ENCODE data around the gene RABEP2. TPM values are rescaled to one million over a fixed set of nuclear protein-coding genes. Genes with fewer than 3 reads are reported as not detected.

The RABEP2 gene
- total and polyA plus RNA-seq, 2 experiments from 2014 or later: 11.8 to 27.2 TPM

DNA sequence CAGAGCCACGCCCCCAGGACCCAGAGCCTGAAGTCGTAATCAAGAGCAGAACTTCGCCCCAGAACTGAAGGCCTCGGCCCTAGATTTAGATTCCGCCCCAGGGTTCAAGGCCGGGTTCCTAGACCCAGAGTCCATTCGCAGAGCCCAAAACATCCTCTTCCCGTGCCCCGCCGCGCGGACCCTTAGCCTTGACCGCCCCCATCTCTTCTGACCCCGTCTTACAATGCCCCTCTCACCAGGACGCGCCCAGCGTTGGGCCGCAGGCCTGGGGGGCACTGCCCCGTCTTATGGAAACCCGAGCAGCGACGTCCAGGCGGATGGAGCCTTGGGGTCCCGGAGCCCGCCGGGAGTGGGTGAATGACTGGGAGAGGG is 11.7 kb upstream of the RABEP2 start:
- Histone ChIP-seq H3K27me3 (ENCODE audit: insufficient read depth) (no peaks in the 10 kb centered on the region), H2AFZ (peak overlapping the region; percentile 92), H3K36me3 (ENCODE audit: insufficient read depth) (no peaks in the 10 kb centered on the region), H3K9me2 (ENCODE audit: insufficient read depth) (no peaks in the 10 kb centered on the region), H3K27ac (ENCODE audit: low read depth) (no peak overlapping the region), H3F3A (replicated peaks; ENCODE audit: low read depth) (no peaks in the 10 kb centered on the region), H3K4me3 (no peak overlapping the region), H3K79me2 (replicated peaks; ENCODE audit: insufficient read depth) (no peaks in the 10 kb centered on the region), H3K4me2 (0 out of 2 replicates have a peak overlapping the region, but pooled peaks have one; percentile 52), H3K4me1 (ENCODE audit: insufficient read depth) (peaks cover 2% of the 10 kb centered on the region; the same call in 1 of the 2 replicates), H4K20me1 (replicated peaks; ENCODE audit: insufficient read depth) (no peaks in the 10 kb centered on the region)
- TF ChIP-seq CREB1 (CRISPR knock-in tag; IDR thresholded peaks at IDR 0.05; ENCODE audit: low read depth) (no peak), EZH2phosphoT487 (IDR thresholded peaks at IDR 0.05; ENCODE audit: unreplicated experiment) (no peak), JUNB (IDR thresholded peaks at IDR 0.05; ENCODE audit: unreplicated experiment) (no peak), STAT1 (IDR thresholded peaks at IDR 0.05; ENCODE audit: unreplicated experiment) (no peak), POLR2AphosphoS5 (IDR thresholded peaks at IDR 0.05; ENCODE audit: low read depth) (no peak), NANOG (IDR thresholded peaks at IDR 0.05; ENCODE audit: borderline replicate concordance) (no peak)
- no peaks in the 10 kb centered on the region for H3K36me3 Mint-ChIP-seq (ENCODE audit: low read depth)
- no peak for DNase-seq (ENCODE audit: low spot score)
- H3K27ac Mint-ChIP-seq: no peak overlapping the region
- peaks cover 20% of the 10 kb centered on the region for H3K27me3 Mint-ChIP-seq (ENCODE audit: insufficient read depth, low read depth, poor library complexity)
- peaks cover 4% of the 10 kb centered on the region; the same call in 2 of the 3 replicates for H3K4me1 Mint-ChIP-seq
- H3K4me3 Mint-ChIP-seq: no peak overlapping the region
- no peak for ATAC-seq
- H3K9me3 Mint-ChIP-seq: no peaks in the 10 kb centered on the region

DNA sequence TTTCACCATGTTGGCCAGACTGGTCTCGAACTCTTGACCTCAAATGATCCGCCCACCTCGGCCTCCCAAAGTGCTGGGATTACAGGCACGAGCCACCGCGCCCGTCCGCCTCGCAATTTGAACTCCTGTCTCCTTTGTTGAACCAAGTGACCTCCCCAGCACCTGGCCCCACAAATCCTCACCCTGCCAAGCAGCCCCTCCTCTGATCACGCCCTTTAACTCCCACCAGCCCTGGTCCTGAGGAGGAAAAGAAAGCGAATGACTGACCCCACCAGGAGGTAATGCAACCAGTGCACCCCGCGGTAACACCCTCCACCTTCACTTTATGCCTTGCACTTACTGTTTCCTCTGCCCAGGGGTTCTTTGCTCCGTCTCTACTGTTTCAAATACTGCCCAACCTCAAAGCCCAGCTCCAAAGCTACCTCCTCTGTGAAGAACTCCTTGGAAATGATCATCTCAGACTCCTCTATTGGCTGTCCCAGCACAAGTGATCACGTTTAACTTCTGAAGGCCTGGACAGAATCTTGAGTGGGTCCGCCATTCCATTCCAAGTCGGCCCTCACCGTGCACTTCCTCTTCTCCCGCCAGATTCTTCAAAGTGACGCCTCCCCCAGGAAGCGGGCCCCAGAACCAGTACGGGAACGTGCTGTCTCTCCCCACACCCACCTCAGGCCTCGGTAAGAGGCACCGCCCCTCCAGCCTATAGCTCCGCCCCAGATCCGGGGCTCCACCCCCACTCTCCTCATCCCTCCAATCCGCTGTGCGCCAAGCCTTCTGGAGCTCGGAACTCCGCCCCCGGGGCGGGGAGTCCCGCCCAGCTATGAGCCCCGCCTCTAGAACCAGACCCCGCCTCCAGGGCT is 11.1 kb upstream of the RABEP2 start:
- Mint-ChIP-seq H3K27ac (no peak overlapping the region), H3K4me3 (peak overlapping the region; percentile 35; the same call in 2 of the 3 replicates), H3K9me3 (no peaks in the 10 kb centered on the region), H3K27me3 (ENCODE audit: insufficient read depth, low read depth, poor library complexity) (peaks cover 23% of the 10 kb centered on the region), H3K36me3 (ENCODE audit: low read depth) (no peaks in the 10 kb centered on the region), H3K4me1 (peaks cover 4% of the 10 kb centered on the region; the same call in 2 of the 3 replicates)
- Histone ChIP-seq H3K79me2 (replicated peaks; ENCODE audit: insufficient read depth) (no peaks in the 10 kb centered on the region), H3K9me2 (ENCODE audit: insufficient read depth) (no peaks in the 10 kb centered on the region), H3K4me2 (peak overlapping the region; percentile 79), H3K27me3 (ENCODE audit: insufficient read depth) (no peaks in the 10 kb centered on the region), H3K4me3 (peak overlapping the region; percentile 51), H4K20me1 (replicated peaks; ENCODE audit: insufficient read depth) (no peaks in the 10 kb centered on the region), H3K4me1 (ENCODE audit: insufficient read depth) (peaks cover 2% of the 10 kb centered on the region; the same call in 1 of the 2 replicates), H2AFZ (peak overlapping the region; percentile 87), H3K36me3 (ENCODE audit: insufficient read depth) (no peaks in the 10 kb centered on the region), H3F3A (replicated peaks; ENCODE audit: low read depth) (no peaks in the 10 kb centered on the region), H3K27ac (ENCODE audit: low read depth) (no peak overlapping the region)
- TF ChIP-seq POLR2AphosphoS5 (IDR thresholded peaks at IDR 0.05; ENCODE audit: low read depth) (peak; percentile 40; the same call in 1 of the 2 replicates), NANOG (IDR thresholded peaks at IDR 0.05; ENCODE audit: borderline replicate concordance) (no peak)
- DNase-seq (ENCODE audit: low spot score) (peak; percentile 96), ATAC-seq (peak; percentile 97)

DNA sequence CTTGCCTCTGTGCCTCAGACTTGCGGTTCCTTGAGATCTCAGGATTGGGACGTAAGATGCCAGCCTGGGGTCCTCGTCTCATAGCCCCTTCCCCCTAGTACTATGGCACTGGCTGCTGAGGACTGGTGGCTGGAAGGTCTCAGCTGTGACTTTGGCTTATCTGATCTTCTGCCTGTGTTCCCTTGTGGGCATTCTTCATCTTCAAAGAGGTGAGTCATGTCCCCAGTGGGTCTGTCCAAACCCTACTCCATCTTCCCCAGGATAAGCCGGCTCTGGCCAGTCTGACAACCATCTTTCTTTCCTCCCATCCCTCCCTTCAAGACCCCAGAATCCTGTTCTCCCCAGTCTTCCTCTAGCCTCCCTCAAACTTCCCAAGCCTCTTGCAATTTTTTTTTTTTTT is 10.3 kb upstream of the RABEP2 start:
- Histone ChIP-seq H2AFZ (no peak overlapping the region), H4K20me1 (replicated peaks; ENCODE audit: insufficient read depth) (no peaks in the 10 kb centered on the region), H3K36me3 (ENCODE audit: insufficient read depth) (no peaks in the 10 kb centered on the region), H3K79me2 (replicated peaks; ENCODE audit: insufficient read depth) (no peaks in the 10 kb centered on the region), H3K27me3 (ENCODE audit: insufficient read depth) (no peaks in the 10 kb centered on the region), H3K4me1 (ENCODE audit: insufficient read depth) (peaks cover 7% of the 10 kb centered on the region; the same call in 1 of the 2 replicates), H3K4me3 (peak overlapping the region; percentile 51; the same call in 1 of the 2 replicates), H3K27ac (ENCODE audit: low read depth) (no peak overlapping the region), H3K9me2 (ENCODE audit: insufficient read depth) (no peaks in the 10 kb centered on the region), H3F3A (replicated peaks; ENCODE audit: low read depth) (no peaks in the 10 kb centered on the region), H3K4me2 (no peak overlapping the region)
- Mint-ChIP-seq H3K4me3 (no peak overlapping the region), H3K36me3 (ENCODE audit: low read depth) (no peaks in the 10 kb centered on the region), H3K27me3 (ENCODE audit: insufficient read depth, low read depth, poor library complexity) (peaks cover 21% of the 10 kb centered on the region), H3K4me1 (peaks cover 9% of the 10 kb centered on the region), H3K9me3 (no peaks in the 10 kb centered on the region), H3K27ac (no peak overlapping the region)
- TF ChIP-seq STAT1 (IDR thresholded peaks at IDR 0.05; ENCODE audit: unreplicated experiment) (no peak), EZH2phosphoT487 (IDR thresholded peaks at IDR 0.05; ENCODE audit: unreplicated experiment) (no peak), CREB1 (CRISPR knock-in tag; IDR thresholded peaks at IDR 0.05; ENCODE audit: low read depth) (no peak)
- TF ChIP-seq, protein P1, sequence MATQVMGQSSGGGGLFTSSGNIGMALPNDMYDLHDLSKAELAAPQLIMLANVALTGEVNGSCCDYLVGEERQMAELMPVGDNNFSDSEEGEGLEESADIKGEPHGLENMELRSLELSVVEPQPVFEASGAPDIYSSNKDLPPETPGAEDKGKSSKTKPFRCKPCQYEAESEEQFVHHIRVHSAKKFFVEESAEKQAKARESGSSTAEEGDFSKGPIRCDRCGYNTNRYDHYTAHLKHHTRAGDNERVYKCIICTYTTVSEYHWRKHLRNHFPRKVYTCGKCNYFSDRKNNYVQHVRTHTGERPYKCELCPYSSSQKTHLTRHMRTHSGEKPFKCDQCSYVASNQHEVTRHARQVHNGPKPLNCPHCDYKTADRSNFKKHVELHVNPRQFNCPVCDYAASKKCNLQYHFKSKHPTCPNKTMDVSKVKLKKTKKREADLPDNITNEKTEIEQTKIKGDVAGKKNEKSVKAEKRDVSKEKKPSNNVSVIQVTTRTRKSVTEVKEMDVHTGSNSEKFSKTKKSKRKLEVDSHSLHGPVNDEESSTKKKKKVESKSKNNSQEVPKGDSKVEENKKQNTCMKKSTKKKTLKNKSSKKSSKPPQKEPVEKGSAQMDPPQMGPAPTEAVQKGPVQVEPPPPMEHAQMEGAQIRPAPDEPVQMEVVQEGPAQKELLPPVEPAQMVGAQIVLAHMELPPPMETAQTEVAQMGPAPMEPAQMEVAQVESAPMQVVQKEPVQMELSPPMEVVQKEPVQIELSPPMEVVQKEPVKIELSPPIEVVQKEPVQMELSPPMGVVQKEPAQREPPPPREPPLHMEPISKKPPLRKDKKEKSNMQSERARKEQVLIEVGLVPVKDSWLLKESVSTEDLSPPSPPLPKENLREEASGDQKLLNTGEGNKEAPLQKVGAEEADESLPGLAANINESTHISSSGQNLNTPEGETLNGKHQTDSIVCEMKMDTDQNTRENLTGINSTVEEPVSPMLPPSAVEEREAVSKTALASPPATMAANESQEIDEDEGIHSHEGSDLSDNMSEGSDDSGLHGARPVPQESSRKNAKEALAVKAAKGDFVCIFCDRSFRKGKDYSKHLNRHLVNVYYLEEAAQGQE (IDR thresholded peaks at IDR 0.05; ENCODE audit: unreplicated experiment): no peak
- ATAC-seq: no peak
- DNase-seq (ENCODE audit: low spot score): no peak
